ENCODE data around the gene EPM2AIP1. TPM values are rescaled to one million over a fixed set of nuclear protein-coding genes. Genes with fewer than 3 reads are reported as not detected.

The EPM2AIP1 gene
- total and polyA plus RNA-seq, 9 of the 15 experiments (the other 6 are each of a cell fraction or from before 2014, with no cell fraction given): 6.7 to 44.8 (median 25.2) TPM

DNA sequence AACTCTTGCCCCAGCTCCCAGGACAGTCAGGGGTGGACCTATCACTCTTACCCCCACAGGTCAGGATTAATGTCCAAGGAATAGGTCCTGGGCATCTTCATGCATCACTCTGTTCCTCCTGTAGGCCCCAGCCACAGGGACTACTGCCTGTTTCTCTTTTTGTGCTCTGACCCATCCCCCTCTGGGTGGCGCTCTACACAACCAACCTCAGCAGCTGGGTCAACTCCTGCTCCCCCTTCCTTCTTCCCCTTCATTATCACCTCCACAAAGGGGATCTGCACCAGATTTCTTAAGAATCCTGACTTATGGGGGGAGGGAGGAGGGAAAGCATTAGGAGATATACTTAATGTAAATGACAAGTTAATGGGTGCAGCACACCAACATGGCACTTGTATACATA lies 35.9 kb downstream of the EPM2AIP1 start (continued):
- TF ChIP-seq RBM15 (IDR thresholded peaks at IDR 0.05; ENCODE audit: insufficient read depth, low read length): no peak
- no peak for TF ChIP-seq ZNF316 (IDR thresholded peaks at IDR 0.05)
- TF ChIP-seq HNRNPUL1 (IDR thresholded peaks at IDR 0.05; ENCODE audit: low read length): no peak
- no peak for TF ChIP-seq CCAR2 (IDR thresholded peaks at IDR 0.05; ENCODE audit: low read depth, low read length)
- TF ChIP-seq NFYB (IDR thresholded peaks at IDR 0.05; ENCODE audit: extremely low read depth, insufficient read length): no peak
- TF ChIP-seq MBD2 (IDR thresholded peaks at IDR 0.05; ENCODE audit: borderline replicate concordance, low read depth): no peak
- TF ChIP-seq ELF4 (CRISPR knock-in tag; IDR thresholded peaks at IDR 0.05): no peak
- TF ChIP-seq ZNF274 (IDR thresholded peaks at IDR 0.05; ENCODE audit: borderline replicate concordance, low read depth, low read length): no peak; the same call in 1 of the 2 replicates
- no peak for TF ChIP-seq CBX2 (IDR thresholded peaks at IDR 0.05; ENCODE audit: insufficient read depth, low read length, poor library complexity, severe bottlenecking)
- TF ChIP-seq RBM22 (IDR thresholded peaks at IDR 0.05; ENCODE audit: low read depth, low read length, poor library complexity, severe bottlenecking): no peak
- 0 out of 2 replicates have a peak, but pooled peaks have one; percentile 30 for TF ChIP-seq ESRRA (IDR thresholded peaks at IDR 0.05; ENCODE audit: borderline replicate concordance, low read depth)
- no peak for TF ChIP-seq NCOA1 (IDR thresholded peaks at IDR 0.05; ENCODE audit: low read depth)
- TF ChIP-seq NFIX (CRISPR knock-in tag; IDR thresholded peaks at IDR 0.05; ENCODE audit: low read depth): no peak
- no peak for TF ChIP-seq PHB2 (IDR thresholded peaks at IDR 0.05; ENCODE audit: low read depth)
- no peak for TF ChIP-seq HNRNPH1 (optimal IDR thresholded peaks at IDR 0.05; ENCODE audit: low read depth, low read length)
- TF ChIP-seq TSHZ1 (CRISPR knock-in tag; IDR thresholded peaks at IDR 0.05): no peak
- no peak for TF ChIP-seq ZC3H11A (IDR thresholded peaks at IDR 0.05; ENCODE audit: low read depth, low read length)
- no peak for TF ChIP-seq HIVEP1 (CRISPR knock-in tag; IDR thresholded peaks at IDR 0.05)
- TF ChIP-seq FOSL1 (tag; conservative IDR thresholded peaks at IDR 0.05): no peak
- no peak for TF ChIP-seq ZNF507 (tag; conservative IDR thresholded peaks at IDR 0.05)
- TF ChIP-seq SMAD4 (CRISPR knock-in tag; conservative IDR thresholded peaks at IDR 0.05): no peak
- TF ChIP-seq KDM5B (IDR thresholded peaks at IDR 0.05; ENCODE audit: insufficient replicate concordance, low read depth, low read length): no peak
- TF ChIP-seq, protein P1, sequence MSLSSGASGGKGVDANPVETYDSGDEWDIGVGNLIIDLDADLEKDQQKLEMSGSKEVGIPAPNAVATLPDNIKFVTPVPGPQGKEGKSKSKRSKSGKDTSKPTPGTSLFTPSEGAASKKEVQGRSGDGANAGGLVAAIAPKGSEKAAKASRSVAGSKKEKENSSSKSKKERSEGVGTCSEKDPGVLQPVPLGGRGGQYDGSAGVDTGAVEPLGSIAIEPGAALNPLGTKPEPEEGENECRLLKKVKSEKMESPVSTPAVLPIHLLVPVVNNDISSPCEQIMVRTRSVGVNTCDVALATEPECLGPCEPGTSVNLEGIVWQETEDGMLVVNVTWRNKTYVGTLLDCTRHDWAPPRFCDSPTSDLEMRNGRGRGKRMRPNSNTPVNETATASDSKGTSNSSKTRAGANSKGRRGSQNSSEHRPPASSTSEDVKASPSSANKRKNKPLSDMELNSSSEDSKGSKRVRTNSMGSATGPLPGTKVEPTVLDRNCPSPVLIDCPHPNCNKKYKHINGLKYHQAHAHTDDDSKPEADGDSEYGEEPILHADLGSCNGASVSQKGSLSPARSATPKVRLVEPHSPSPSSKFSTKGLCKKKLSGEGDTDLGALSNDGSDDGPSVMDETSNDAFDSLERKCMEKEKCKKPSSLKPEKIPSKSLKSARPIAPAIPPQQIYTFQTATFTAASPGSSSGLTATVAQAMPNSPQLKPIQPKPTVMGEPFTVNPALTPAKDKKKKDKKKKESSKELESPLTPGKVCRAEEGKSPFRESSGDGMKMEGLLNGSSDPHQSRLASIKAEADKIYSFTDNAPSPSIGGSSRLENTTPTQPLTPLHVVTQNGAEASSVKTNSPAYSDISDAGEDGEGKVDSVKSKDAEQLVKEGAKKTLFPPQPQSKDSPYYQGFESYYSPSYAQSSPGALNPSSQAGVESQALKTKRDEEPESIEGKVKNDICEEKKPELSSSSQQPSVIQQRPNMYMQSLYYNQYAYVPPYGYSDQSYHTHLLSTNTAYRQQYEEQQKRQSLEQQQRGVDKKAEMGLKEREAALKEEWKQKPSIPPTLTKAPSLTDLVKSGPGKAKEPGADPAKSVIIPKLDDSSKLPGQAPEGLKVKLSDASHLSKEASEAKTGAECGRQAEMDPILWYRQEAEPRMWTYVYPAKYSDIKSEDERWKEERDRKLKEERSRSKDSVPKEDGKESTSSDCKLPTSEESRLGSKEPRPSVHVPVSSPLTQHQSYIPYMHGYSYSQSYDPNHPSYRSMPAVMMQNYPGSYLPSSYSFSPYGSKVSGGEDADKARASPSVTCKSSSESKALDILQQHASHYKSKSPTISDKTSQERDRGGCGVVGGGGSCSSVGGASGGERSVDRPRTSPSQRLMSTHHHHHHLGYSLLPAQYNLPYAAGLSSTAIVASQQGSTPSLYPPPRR (CRISPR knock-in tag; IDR thresholded peaks at IDR 0.05; ENCODE audit: borderline replicate concordance): no peak
